ENCODE data around the gene LEPROT.

DNA sequence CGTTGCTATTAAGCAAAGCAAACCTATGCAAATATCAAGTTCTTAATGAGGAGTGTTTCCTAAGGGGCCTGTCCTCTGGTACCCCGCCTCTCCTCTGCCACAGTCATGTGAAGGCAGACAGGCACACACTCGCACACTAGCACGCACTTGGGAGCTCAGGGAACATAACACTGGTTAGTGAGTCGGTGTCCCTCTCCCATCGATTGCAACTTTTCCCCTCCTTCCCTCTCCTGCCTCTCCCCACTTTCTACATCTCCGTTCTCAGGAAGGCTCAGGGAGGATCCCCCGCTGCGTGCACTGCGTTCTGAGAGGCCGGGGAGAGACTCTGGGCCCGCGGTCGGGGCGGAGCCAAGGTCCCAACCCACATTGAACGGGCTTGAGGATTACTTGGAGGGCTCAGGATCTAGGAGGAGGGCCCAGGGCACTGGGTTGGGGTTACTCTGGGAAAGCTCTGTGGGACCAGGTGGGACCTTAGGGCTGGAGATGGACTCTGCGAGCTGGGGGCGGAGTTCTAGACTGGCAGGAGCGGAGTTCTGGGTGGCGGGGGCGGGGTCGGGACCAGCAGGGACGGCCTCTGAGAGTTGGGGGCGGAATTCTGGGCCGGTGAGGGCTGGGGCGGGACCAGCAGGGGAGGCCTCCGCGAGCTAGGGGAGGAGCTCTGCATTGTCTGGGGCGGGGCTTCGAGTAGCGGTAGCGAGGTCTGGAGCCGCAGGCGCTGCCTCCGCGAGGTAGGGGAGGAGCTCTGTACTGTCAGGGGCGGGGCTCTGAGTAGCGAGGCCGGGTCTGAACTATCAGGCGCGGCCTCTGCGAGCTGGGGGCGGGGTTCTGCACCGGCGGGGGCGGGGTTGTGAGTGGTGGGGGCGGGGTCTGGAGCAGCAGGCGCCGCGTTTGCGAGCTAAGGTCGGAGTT, 533 bp upstream of the LEPROT start:
- TF ChIP-seq CTCF (IDR thresholded peaks at IDR 0.05) (no peak), POLR2A (IDR thresholded peaks at IDR 0.05) (peak; percentile 56), EP300 (IDR thresholded peaks at IDR 0.05) (no peak)

Data from ovary (tissue), 3 donors.